ENCODE results near the gene SP110. TPM values are rescaled to one million over a fixed set of nuclear protein-coding genes. Genes with fewer than 3 reads are reported as not detected.

SP110 gene
- total and polyA plus RNA-seq, 2 of the 8 experiments (the other 6 are each of a cell fraction or from before 2014, with no cell fraction given): 3.1 to 7.1 TPM

GRCh38 chr2:230162981-230163380, 56.8 kb downstream of the SP110 start (continued):
- TF ChIP-seq JUN (IDR thresholded peaks at IDR 0.05; ENCODE audit: low read depth, low read length) (no peak), ATF2 (IDR thresholded peaks at IDR 0.05; ENCODE audit: low read length) (no peak), TEAD4 (IDR thresholded peaks at IDR 0.05; ENCODE audit: low read depth, low read length) (no peak), SUZ12 (IDR thresholded peaks at IDR 0.05; ENCODE audit: low read length) (no peak), SIX5 (IDR thresholded peaks at IDR 0.05; ENCODE audit: low read depth, low read length) (no peak), KDM1A (IDR thresholded peaks at IDR 0.05; ENCODE audit: borderline replicate concordance, low read length) (no peak)
